PC-3 (cell line): ENCODE measurements around the gene ENAH. TPM values are rescaled to one million over a fixed set of nuclear protein-coding genes. Genes with fewer than 3 reads are reported as not detected.

Experiments used
- ATAC-seq: fragments of 200-7000 bp; cut with Tn5 transposase; 2 replicates; pipeline ENCODE4 v1.9.1; 2020; ENCODE audit warnings: mild to moderate bottlenecking, moderate library complexity
- BruUV-seq: library from RNA; stranded (reverse); fragments of 400-500 nt; replicated peaks from 2 replicates; lab custom pipeline; 2021; lab: Mats Ljungman, UMichigan
- CTCF ChIA-PET: fragments of 300-600 bp; sonication (Branson Sonifier 250); formaldehyde crosslinking; loops from one replicate; lab custom pipeline; 2022; ENCODE audit warnings: antibody characterized with exemption; lab: Charles Lee
- POLR2A ChIA-PET: fragments of 300-600 bp; sonication (Branson Sonifier 250); formaldehyde crosslinking; loops from one replicate; lab custom pipeline; 2022; ENCODE audit warnings: antibody characterized with exemption; ENCODE audit not compliant: unreplicated experiment; lab: Charles Lee
- DNase-seq: peaks from one replicate; pipeline ENCODE4 v3.0.0-alpha.2; 2015
- H2AFZ ChIP-seq: fragments of 300-600 bp; sonication (generic); 2 replicates; pipeline ENCODE4 v1.6.0; 2016; ENCODE audit warnings: antibody characterized with exemption, low read length
- H3F3A ChIP-seq: fragments of 300-600 bp; sonication (generic); one replicate; pipeline ENCODE4 v1.6.0; 2017; ENCODE audit warnings: antibody characterized with exemption, low read length, control low read depth, mild to moderate bottlenecking; ENCODE audit not compliant: unreplicated experiment
- H3K27ac ChIP-seq: fragments of 300-600 bp; sonication (generic); 2 replicates; pipeline ENCODE4 v1.5.1; 2016; ENCODE audit warnings: mild to moderate bottlenecking, low read length
- H3K27me3 ChIP-seq: fragments of 300-600 bp; sonication (generic); 2 replicates; pipeline ENCODE4 v1.6.1; 2016; ENCODE audit warnings: low read length, mixed read lengths
- H3K36me3 ChIP-seq: fragments of 300-600 bp; sonication (generic); 2 replicates; pipeline ENCODE4 v1.6.1; 2016; ENCODE audit warnings: low read depth, mixed run types, low read length, mixed read lengths
- H3K4me1 ChIP-seq: fragments of 300-600 bp; sonication (generic); 2 replicates; pipeline ENCODE4 v1.5.1; 2016; ENCODE audit warnings: low read length; ENCODE audit not compliant: insufficient read depth
- H3K4me2 ChIP-seq: fragments of 300-600 bp; sonication (generic); 2 replicates; pipeline ENCODE4 v1.6.0; 2016; ENCODE audit warnings: low read length
- H3K4me3 ChIP-seq: fragments of 300-600 bp; sonication (generic); 2 replicates; pipeline ENCODE4 v1.5.1; 2016; ENCODE audit warnings: mild to moderate bottlenecking, low read length, mixed read lengths
- H3K79me2 ChIP-seq: fragments of 300-600 bp; sonication (generic); 2 replicates; pipeline ENCODE4 v1.6.1; 2017; ENCODE audit warnings: low read length, mixed read lengths
- H3K9ac ChIP-seq: fragments of 300-600 bp; sonication (generic); 2 replicates; pipeline ENCODE4 v1.6.0; 2016; ENCODE audit warnings: mild to moderate bottlenecking, low read length
- H3K9me2 ChIP-seq: fragments of 300-600 bp; sonication (generic); replicated peaks from 2 replicates; pipeline ENCODE4 v1.6.1; 2016; ENCODE audit warnings: mixed run types, low read length, mixed read lengths
- H3K9me3 ChIP-seq: fragments of 300-600 bp; sonication (generic); 2 replicates; pipeline ENCODE4 v1.6.1; 2016; ENCODE audit warnings: low read length, mixed read lengths
- H4K20me1 ChIP-seq: fragments of 300-600 bp; sonication (generic); 2 replicates; pipeline ENCODE4 v1.6.1; 2016; ENCODE audit warnings: low read length, mixed read lengths
- EZH2 ChIP-seq: fragments of 300-600 bp; sonication (generic); IDR thresholded peaks from one replicate; pipeline ENCODE4 v1.6.1; 2017; ENCODE audit warnings: antibody characterized with exemption, mild to moderate bottlenecking, low read length; ENCODE audit not compliant: unreplicated experiment
- EZH2phosphoT487 ChIP-seq: fragments of 300-600 bp; sonication (generic); IDR thresholded peaks from 2 replicates; pipeline ENCODE4 v1.6.1; 2018; ENCODE audit warnings: mild to moderate bottlenecking, antibody characterized with exemption, low read length, borderline replicate concordance
- intact Hi-C: fragments of 100-400 bp; cut with micrococcal nuclease; formaldehyde crosslinking; loops from 2 replicates; pipeline ENCODE4 v1.9.0; 2023
- total RNA-seq: library from RNA; depleted of rRNA; stranded (reverse); fragments of >200 nt; gene quantifications from 2 replicates; pipeline ENCODE4 v1.2.3, GENCODE V29; 2014
- TF ChIP-seq, protein P1 (sequence below): fragments of 300-600 bp; sonication (generic); conservative IDR thresholded peaks from 2 replicates; pipeline ENCODE4 v1.5.1; 2017; ENCODE audit warnings: antibody characterized with exemption, low read depth, mild to moderate bottlenecking, low read length

Gene ENAH
- total RNA-seq, 1 experiment from 2014 or later, result 96.6 TPM

DNA sequence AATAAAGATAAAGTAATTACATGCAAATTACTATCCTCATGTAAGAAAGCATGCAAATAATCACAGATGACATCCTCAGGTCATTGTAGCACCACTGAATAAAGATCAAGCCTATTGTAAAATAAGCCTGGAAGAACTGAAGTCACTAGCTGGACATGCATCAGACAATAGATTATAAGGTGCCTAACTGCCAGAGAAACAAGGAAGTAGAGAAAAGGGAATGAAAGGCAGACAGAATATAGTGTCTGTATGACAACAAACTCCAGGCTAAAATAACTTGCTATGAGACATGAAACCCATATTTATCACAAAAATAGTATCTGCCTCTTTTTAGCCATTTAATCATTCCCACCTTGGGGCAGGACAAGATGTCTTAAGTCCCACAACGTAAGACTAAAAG, 108.7 kb downstream of the ENAH start:
- Histone ChIP-seq H2AFZ (no peak overlapping the region), H3K9me3 (no peaks in the 10 kb centered on the region), H3K79me2 (peaks cover 46% of the 10 kb centered on the region), H3K9me2 (no peaks in the 10 kb centered on the region), H3K4me1 (0 out of 2 replicates have a peak, but pooled peaks cover 4% of the 10 kb centered on the region), H3K27me3 (no peaks in the 10 kb centered on the region), H3K4me2 (no peak overlapping the region), H4K20me1 (no peaks in the 10 kb centered on the region), H3K27ac (no peak overlapping the region), H3K4me3 (no peak overlapping the region), H3K36me3 (0 out of 2 replicates have a peak, but pooled peaks cover 2% of the 10 kb centered on the region), H3K9ac (no peak overlapping the region), H3F3A (no peaks in the 10 kb centered on the region)
- ATAC-seq (no peak), DNase-seq (no peak)
- intact Hi-C loops, result no loop called here
- no TSS peak for BruUV-seq
- CTCF ChIA-PET, result no interaction called here
- POLR2A ChIA-PET, result no interaction called here
- TF ChIP-seq EZH2, result no peak
- TF ChIP-seq, protein P1, sequence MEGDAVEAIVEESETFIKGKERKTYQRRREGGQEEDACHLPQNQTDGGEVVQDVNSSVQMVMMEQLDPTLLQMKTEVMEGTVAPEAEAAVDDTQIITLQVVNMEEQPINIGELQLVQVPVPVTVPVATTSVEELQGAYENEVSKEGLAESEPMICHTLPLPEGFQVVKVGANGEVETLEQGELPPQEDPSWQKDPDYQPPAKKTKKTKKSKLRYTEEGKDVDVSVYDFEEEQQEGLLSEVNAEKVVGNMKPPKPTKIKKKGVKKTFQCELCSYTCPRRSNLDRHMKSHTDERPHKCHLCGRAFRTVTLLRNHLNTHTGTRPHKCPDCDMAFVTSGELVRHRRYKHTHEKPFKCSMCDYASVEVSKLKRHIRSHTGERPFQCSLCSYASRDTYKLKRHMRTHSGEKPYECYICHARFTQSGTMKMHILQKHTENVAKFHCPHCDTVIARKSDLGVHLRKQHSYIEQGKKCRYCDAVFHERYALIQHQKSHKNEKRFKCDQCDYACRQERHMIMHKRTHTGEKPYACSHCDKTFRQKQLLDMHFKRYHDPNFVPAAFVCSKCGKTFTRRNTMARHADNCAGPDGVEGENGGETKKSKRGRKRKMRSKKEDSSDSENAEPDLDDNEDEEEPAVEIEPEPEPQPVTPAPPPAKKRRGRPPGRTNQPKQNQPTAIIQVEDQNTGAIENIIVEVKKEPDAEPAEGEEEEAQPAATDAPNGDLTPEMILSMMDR, result no peak
- TF ChIP-seq EZH2phosphoT487, result no peak

DNA sequence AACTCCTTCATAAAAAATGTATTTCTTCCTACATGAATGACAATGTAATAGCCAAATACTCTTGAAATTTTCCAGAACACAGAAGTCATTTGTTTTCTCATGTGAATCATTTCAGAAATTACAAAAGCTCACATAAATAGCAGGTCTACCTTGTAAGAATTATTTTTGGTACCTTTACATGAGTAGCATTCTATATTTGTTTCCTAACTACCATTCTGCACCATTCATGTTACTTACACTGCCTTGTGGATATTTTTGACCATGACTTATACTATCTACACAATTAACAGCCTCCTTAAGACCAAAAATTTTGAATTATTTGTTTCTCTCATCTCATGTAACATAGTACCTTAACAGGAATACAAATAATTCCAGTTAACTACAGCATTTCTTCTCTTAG, 109.6 kb downstream of the ENAH start:
- H3K9ac ChIP-seq, result no peak overlapping the region
- no peak overlapping the region for H3K4me2 ChIP-seq
- H3K9me2 ChIP-seq, result no peaks in the 10 kb centered on the region
- ChIA-PET POLR2A (no interaction called here), CTCF (no interaction called here)
- no peaks in the 10 kb centered on the region for H4K20me1 ChIP-seq
- no peak for DNase-seq
- no peaks in the 10 kb centered on the region for H3K9me3 ChIP-seq
- intact Hi-C loops, result no loop called here
- H3K4me3 ChIP-seq, result no peak overlapping the region
- H3K27ac ChIP-seq, result no peak overlapping the region
- H2AFZ ChIP-seq, result no peak overlapping the region
- no peak for ATAC-seq
- H3K79me2 ChIP-seq, result peaks cover 53% of the 10 kb centered on the region
- BruUV-seq, result no TSS peak
- no peaks in the 10 kb centered on the region for H3K27me3 ChIP-seq
- no peaks in the 10 kb centered on the region for H3F3A ChIP-seq
- 0 out of 2 replicates have a peak, but pooled peaks cover 6% of the 10 kb centered on the region for H3K4me1 ChIP-seq
- TF ChIP-seq EZH2, result no peak
- H3K36me3 ChIP-seq, result 0 out of 2 replicates have a peak, but pooled peaks cover 2% of the 10 kb centered on the region

DNA sequence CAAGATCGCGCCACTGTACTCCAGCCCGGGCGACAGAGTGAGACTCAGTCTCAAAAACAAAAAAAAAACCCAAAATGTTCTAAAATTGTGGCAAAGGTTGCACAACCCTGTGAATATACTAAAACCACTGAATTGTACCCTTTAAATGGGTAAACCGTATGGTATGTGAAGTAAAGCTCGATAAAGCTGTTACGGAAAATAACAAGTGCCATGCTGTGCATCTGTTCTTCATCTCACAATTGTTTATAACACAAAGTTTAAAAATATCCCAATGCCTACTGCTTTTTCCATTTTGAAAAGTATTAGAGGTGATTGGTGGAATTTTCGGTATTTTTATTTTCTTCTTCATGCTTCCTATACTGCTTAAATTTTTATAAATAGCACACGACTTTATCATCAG, 111.5 kb downstream of the ENAH start:
- ChIA-PET POLR2A (no interaction called here), CTCF (no interaction called here)
- no peak for TF ChIP-seq EZH2
- TF ChIP-seq, protein P1, result no peak
- no peak for TF ChIP-seq EZH2phosphoT487
- no peaks in the 10 kb centered on the region for H3F3A ChIP-seq
- no peak overlapping the region for H3K4me3 ChIP-seq
- H3K9ac ChIP-seq, result no peak overlapping the region
- intact Hi-C loops, result no loop called here
- BruUV-seq, result no TSS peak
- H4K20me1 ChIP-seq, result no peaks in the 10 kb centered on the region
- H3K4me1 ChIP-seq, result 0 out of 2 replicates have a peak, but pooled peaks cover 6% of the 10 kb centered on the region
- H3K27me3 ChIP-seq, result no peaks in the 10 kb centered on the region
- no peaks in the 10 kb centered on the region for H3K9me2 ChIP-seq
- H3K4me2 ChIP-seq, result no peak overlapping the region
- DNase-seq (no peak), ATAC-seq (no peak)
- H3K36me3 ChIP-seq, result no peaks in the 10 kb centered on the region
- no peaks in the 10 kb centered on the region for H3K9me3 ChIP-seq
- no peak overlapping the region for H3K27ac ChIP-seq
- peaks cover 51% of the 10 kb centered on the region for H3K79me2 ChIP-seq
- no peak overlapping the region for H2AFZ ChIP-seq
